Hair follicle dermal papilla cell (primary cell): ENCODE results near the gene EXT2. TPM values are rescaled to one million over a fixed set of nuclear protein-coding genes. Genes with fewer than 3 reads are reported as not detected.

Experiments used
- total RNA-seq: library from RNA; depleted of rRNA; stranded (reverse); fragments of >200 nt; gene quantifications from 2 replicates; pipeline ENCODE4 v1.2.3, GENCODE V29; 2012

The EXT2 gene
- total RNA-seq, result 143 and 146 TPM in 2 replicates

DNA sequence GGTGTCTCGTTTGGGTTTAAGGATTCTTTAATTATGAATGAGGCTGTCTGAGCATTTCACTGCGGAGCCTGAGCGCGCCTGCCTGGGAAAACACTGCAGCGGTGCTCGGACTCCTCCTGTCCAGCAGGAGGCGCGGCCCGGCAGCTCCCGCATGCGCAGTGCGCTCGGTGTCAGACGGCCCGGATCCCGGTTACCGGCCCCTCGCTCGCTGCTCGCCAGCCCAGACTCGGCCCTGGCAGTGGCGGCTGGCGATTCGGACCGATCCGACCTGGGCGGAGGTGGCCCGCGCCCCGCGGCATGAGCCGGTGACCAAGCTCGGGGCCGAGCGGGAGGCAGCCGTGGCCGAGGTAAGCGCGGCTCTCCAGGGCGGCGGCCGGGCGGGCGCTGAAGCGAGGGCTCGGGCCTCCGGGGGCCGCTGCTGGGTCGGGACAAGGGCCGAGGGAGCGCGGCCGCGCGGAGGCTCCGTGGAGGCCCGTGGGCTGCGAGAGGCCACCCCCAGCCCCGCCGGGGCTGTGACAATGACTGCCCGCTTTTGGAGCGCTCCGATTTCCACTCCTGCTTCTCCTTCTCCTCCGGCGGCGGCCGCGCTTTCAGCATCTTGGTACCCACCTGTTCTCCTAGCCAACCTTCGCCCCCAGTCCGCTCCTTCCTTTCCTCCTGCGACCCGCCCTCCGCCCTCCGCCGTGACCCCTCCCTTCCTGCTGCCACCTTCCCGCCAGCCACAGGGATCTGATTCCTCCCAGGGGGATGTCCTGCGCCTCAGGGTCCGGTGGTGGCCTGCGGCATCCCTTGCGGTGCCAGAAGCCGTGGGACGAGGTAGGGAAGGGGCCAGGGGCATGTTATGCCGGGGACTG is at the start of gene EXT2:
EXT2 (plus strand) TSS at position 173 of the 854 bp plus-strand sequence. CDS start 12,035 bp downstream, outside the sequence.

DNA sequence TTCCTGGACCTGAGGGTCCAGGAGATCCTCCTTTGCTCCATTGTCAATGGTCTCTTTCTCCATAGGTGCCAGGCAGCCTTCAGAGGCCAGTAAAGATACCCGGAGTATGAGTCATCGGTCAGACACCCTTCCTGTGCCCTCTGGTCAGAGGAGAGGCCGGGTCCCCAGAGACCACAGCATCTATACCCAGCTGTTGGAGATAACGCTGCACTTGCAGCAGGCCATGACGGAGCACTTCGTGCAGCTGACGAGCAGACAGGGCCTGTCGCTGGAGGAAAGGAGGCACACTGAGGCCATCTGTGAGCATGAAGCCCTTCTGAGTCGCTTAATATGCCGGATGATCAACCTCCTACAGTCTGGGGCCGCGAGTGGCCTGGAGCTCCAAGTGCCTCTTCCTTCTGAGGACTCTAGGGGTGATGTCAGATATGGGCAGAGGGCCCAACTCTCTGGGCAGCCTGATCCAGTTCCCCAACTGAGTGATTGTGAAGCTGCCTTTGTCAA is 47.5 kb upstream of the EXT2 start, which contains the start of gene ACCSL:
ACCSL (plus strand) TSS at position 51 of the 501 bp plus-strand sequence; CDS start at position 107, 56 bp downstream.

DNA sequence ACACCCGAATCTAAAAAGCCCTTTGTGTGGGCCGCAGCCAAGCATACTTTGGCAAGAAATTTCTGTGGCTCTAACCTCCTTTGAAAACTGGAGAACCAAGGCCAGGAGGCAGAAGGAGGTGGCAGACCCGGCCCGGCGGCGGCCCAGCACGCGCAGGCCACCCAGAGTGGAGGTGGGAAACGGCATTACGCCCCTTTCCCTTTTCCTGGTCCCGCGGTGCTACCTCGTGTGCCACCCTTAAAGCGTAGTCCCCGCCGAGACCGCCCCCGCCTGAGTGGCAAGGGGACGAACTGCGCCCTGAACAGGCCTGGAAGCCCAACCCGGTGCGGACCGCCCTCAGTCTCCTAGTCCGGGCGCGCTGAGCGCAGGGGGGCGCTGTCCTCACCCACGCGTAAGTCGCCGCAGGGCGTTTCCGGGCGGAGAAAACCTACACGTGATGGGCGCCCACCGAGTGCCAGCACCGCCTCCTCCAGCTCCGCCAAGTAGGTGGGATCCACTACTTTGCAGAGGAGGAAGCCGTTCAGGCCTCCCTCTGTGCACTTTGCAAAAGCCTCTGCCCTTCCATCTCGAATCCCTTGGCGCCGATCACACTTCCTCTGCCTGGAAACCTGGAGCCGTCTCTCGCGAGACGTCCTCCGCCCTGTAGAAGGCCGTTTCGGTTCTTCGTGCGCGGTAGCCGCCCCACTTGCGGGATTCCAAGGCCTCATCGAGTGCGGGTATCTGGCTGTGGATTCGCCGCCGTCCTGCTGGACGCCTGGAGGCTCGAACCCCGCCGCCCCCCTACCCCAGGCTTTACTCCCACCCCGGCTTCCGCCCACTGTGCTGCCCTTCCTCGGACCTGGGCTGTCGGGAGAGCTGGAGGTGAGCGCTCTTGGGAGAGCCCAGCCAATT is 29.4 kb upstream of the EXT2 start, which contains the start of gene ACCS:
ACCS (plus strand) TSS at position 430 of the 891 bp plus-strand sequence. CDS start 1,358 bp downstream, outside the sequence.

Other genes starting within 250 kb of the EXT2 start
- 36.9 and 37.2 TPM in 2 replicates for gene ALKBH3, start 214.8 kb upstream of the EXT2 start, total RNA-seq
- 3.4 and 6.3 TPM in 2 replicates for gene C11orf96, start 153.0 kb upstream of the EXT2 start, total RNA-seq
- gene ACCSL, start 47.7 kb upstream of the EXT2 start, total RNA-seq, result not detected in 2 replicates
- gene ACCS, start 29.4 kb upstream of the EXT2 start, total RNA-seq, result 14.9 and 17.4 TPM in 2 replicates
- gene ALX4, start 214.5 kb downstream of the EXT2 start, total RNA-seq, result 14.7 and 17.5 TPM in 2 replicates